Measurements from ENCODE around the gene RAB8B. TPM values are rescaled to one million over a fixed set of nuclear protein-coding genes. Genes with fewer than 3 reads are reported as not detected.

Gene RAB8B
- polyA plus RNA-seq, 1 donor from 2014 or later: 87.1 TPM

DNA sequence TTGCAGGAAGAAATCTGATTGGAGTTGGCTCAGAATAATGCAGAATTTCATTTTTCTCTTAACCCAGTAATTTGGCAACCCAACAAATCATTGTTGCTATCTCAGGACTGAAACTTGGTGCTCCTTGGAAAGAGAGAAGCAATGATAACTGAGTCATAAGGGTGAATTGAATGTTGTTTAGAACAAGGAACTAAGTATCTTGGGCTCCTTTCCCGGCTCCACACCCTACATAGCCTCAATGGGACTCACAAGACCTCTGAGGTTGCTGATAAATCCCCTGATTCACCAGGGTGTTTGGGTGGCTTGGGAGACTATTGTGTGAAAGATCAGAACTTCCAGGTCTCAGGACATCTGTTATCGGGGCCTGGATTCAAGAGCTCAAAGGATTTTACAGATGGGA lies 7.8 kb upstream of the RAB8B start:
- H3F3A ChIP-seq (ENCODE audit: insufficient read depth, low read length, poor library complexity, severe bottlenecking): no peaks in the 10 kb centered on the region
- H3K9ac ChIP-seq (ENCODE audit: low read length): no peak overlapping the region
- no peaks in the 10 kb centered on the region for H3K9me2 ChIP-seq (ENCODE audit: insufficient read depth, low read length)
- H3K27me3 ChIP-seq (ENCODE audit: insufficient read depth, low read depth, low read length): no peaks in the 10 kb centered on the region
- TF ChIP-seq RAD21 (conservative IDR thresholded peaks at IDR 0.05): no peak
- no peak for TF ChIP-seq TAF1 (IDR thresholded peaks at IDR 0.05; ENCODE audit: low read depth)
- no peak for TF ChIP-seq POLR2AphosphoS5 (IDR thresholded peaks at IDR 0.05)
- no peaks in the 10 kb centered on the region for H4K20me1 ChIP-seq (ENCODE audit: insufficient read depth)
- H3K36me3 ChIP-seq (ENCODE audit: insufficient read depth, low read length): no peaks in the 10 kb centered on the region
- H2AFZ ChIP-seq (ENCODE audit: low read depth, low read length): no peak overlapping the region
- no peaks in the 10 kb centered on the region for H3K79me2 ChIP-seq (replicated peaks; ENCODE audit: insufficient read depth, low read length)
- no peak overlapping the region for H3K4me3 ChIP-seq (ENCODE audit: low read length)
- H3K4me2 ChIP-seq (ENCODE audit: low read length): no peak overlapping the region
- H3K9me3 ChIP-seq (ENCODE audit: low read length): no peaks in the 10 kb centered on the region
- no peak overlapping the region for H3K27ac ChIP-seq (ENCODE audit: low read length)

DNA sequence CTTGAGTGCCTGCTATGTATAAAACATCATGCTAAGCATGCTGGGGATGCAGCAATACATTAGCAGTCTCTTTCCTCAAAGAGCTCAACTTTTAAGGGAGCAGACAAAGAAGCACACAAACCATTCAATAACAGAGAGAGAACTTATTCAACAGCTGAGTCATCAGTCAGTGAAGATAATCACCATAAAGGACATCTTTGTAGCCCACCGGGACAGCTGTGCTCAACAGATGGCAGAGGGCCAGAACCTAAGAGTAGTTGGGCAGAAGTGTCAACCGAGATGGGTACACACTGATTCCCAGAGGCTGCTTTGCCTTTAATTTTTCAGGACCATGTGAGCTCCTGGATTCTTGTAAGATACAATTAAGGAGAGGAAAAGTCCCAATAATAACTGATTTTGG lies 4.2 kb upstream of the RAB8B start:
- Histone ChIP-seq H3K79me2 (replicated peaks; ENCODE audit: insufficient read depth, low read length) (peaks cover 7% of the 10 kb centered on the region), H3K4me2 (ENCODE audit: low read length) (no peak overlapping the region), H4K20me1 (ENCODE audit: insufficient read depth) (no peaks in the 10 kb centered on the region), H2AFZ (ENCODE audit: low read depth, low read length) (no peak overlapping the region), H3K9me2 (ENCODE audit: insufficient read depth, low read length) (no peaks in the 10 kb centered on the region), H3K4me3 (ENCODE audit: low read length) (no peak overlapping the region), H3F3A (ENCODE audit: insufficient read depth, low read length, poor library complexity, severe bottlenecking) (peaks cover 3% of the 10 kb centered on the region), H3K27ac (ENCODE audit: low read length) (no peak overlapping the region), H3K36me3 (ENCODE audit: insufficient read depth, low read length) (no peaks in the 10 kb centered on the region), H3K9ac (ENCODE audit: low read length) (no peak overlapping the region), H3K9me3 (ENCODE audit: low read length) (no peaks in the 10 kb centered on the region), H3K27me3 (ENCODE audit: insufficient read depth, low read depth, low read length) (no peaks in the 10 kb centered on the region)
- TF ChIP-seq RAD21 (conservative IDR thresholded peaks at IDR 0.05) (no peak), POLR2AphosphoS5 (IDR thresholded peaks at IDR 0.05) (no peak), EZH2 (IDR thresholded peaks at IDR 0.05; ENCODE audit: borderline replicate concordance, insufficient read depth, low read length, poor library complexity, severe bottlenecking) (no peak), SMC3 (conservative IDR thresholded peaks at IDR 0.05; ENCODE audit: poor library complexity) (no peak), MXI1 (conservative IDR thresholded peaks at IDR 0.05; ENCODE audit: poor library complexity, severe bottlenecking) (no peak), EP300 (conservative IDR thresholded peaks at IDR 0.05; ENCODE audit: poor library complexity, severe bottlenecking) (no peak), TAF1 (IDR thresholded peaks at IDR 0.05; ENCODE audit: low read depth) (no peak)
- TF ChIP-seq, protein P1, sequence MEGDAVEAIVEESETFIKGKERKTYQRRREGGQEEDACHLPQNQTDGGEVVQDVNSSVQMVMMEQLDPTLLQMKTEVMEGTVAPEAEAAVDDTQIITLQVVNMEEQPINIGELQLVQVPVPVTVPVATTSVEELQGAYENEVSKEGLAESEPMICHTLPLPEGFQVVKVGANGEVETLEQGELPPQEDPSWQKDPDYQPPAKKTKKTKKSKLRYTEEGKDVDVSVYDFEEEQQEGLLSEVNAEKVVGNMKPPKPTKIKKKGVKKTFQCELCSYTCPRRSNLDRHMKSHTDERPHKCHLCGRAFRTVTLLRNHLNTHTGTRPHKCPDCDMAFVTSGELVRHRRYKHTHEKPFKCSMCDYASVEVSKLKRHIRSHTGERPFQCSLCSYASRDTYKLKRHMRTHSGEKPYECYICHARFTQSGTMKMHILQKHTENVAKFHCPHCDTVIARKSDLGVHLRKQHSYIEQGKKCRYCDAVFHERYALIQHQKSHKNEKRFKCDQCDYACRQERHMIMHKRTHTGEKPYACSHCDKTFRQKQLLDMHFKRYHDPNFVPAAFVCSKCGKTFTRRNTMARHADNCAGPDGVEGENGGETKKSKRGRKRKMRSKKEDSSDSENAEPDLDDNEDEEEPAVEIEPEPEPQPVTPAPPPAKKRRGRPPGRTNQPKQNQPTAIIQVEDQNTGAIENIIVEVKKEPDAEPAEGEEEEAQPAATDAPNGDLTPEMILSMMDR (IDR thresholded peaks at IDR 0.05; ENCODE audit: poor library complexity, severe bottlenecking): no peak
- TF ChIP-seq, protein P2, sequence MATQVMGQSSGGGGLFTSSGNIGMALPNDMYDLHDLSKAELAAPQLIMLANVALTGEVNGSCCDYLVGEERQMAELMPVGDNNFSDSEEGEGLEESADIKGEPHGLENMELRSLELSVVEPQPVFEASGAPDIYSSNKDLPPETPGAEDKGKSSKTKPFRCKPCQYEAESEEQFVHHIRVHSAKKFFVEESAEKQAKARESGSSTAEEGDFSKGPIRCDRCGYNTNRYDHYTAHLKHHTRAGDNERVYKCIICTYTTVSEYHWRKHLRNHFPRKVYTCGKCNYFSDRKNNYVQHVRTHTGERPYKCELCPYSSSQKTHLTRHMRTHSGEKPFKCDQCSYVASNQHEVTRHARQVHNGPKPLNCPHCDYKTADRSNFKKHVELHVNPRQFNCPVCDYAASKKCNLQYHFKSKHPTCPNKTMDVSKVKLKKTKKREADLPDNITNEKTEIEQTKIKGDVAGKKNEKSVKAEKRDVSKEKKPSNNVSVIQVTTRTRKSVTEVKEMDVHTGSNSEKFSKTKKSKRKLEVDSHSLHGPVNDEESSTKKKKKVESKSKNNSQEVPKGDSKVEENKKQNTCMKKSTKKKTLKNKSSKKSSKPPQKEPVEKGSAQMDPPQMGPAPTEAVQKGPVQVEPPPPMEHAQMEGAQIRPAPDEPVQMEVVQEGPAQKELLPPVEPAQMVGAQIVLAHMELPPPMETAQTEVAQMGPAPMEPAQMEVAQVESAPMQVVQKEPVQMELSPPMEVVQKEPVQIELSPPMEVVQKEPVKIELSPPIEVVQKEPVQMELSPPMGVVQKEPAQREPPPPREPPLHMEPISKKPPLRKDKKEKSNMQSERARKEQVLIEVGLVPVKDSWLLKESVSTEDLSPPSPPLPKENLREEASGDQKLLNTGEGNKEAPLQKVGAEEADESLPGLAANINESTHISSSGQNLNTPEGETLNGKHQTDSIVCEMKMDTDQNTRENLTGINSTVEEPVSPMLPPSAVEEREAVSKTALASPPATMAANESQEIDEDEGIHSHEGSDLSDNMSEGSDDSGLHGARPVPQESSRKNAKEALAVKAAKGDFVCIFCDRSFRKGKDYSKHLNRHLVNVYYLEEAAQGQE (IDR thresholded peaks at IDR 0.05; ENCODE audit: borderline replicate concordance): no peak

DNA sequence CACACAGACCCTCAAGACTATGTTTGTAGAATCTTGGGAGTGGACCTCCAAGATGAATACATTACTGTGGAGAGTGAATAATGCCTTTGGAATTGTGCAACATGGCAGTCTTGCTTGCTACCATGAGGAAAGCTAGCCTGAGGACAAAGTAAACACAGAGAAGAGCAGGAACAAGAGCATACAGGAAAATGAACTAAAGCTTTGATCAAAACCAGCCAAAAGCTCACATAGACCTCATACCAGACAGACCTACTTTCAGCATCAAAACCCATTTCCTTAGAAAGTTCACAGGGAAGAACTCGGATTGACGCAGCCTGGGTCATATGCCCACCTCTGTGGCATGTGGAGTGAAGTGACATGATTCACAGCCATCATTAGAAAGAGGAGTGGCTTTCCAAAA lies 3.3 kb upstream of the RAB8B start:
- Histone ChIP-seq H3K9me2 (ENCODE audit: insufficient read depth, low read length) (no peaks in the 10 kb centered on the region), H3K4me2 (ENCODE audit: low read length) (no peak overlapping the region), H2AFZ (ENCODE audit: low read depth, low read length) (no peak overlapping the region)

More for the DNA sequence above, 3.3 kb upstream of the RAB8B start:
- no peaks in the 10 kb centered on the region for H4K20me1 ChIP-seq (ENCODE audit: insufficient read depth)
- no peaks in the 10 kb centered on the region for H3K27me3 ChIP-seq (ENCODE audit: insufficient read depth, low read depth, low read length)
- no peak overlapping the region for H3K9ac ChIP-seq (ENCODE audit: low read length)
- H3K9me3 ChIP-seq (ENCODE audit: low read length): no peaks in the 10 kb centered on the region
- peaks cover 3% of the 10 kb centered on the region for H3F3A ChIP-seq (ENCODE audit: insufficient read depth, low read length, poor library complexity, severe bottlenecking)
- no peak overlapping the region for H3K27ac ChIP-seq (ENCODE audit: low read length)
- no peaks in the 10 kb centered on the region for H3K36me3 ChIP-seq (ENCODE audit: insufficient read depth, low read length)
- no peak overlapping the region for H3K4me3 ChIP-seq (ENCODE audit: low read length)
- TF ChIP-seq SMC3 (conservative IDR thresholded peaks at IDR 0.05; ENCODE audit: poor library complexity): no peak
- TF ChIP-seq, protein P2 (IDR thresholded peaks at IDR 0.05; ENCODE audit: borderline replicate concordance): no peak
- no peak for TF ChIP-seq MXI1 (conservative IDR thresholded peaks at IDR 0.05; ENCODE audit: poor library complexity, severe bottlenecking)
- TF ChIP-seq RAD21 (conservative IDR thresholded peaks at IDR 0.05): no peak
- no peak for TF ChIP-seq POLR2AphosphoS5 (IDR thresholded peaks at IDR 0.05)
- no peak for TF ChIP-seq EZH2 (IDR thresholded peaks at IDR 0.05; ENCODE audit: borderline replicate concordance, insufficient read depth, low read length, poor library complexity, severe bottlenecking)
- no peak for TF ChIP-seq TAF1 (IDR thresholded peaks at IDR 0.05; ENCODE audit: low read depth)
- TF ChIP-seq EP300 (conservative IDR thresholded peaks at IDR 0.05; ENCODE audit: poor library complexity, severe bottlenecking): no peak
- TF ChIP-seq, protein P1 (IDR thresholded peaks at IDR 0.05; ENCODE audit: poor library complexity, severe bottlenecking): no peak
- H3K79me2 ChIP-seq (replicated peaks; ENCODE audit: insufficient read depth, low read length): peaks cover 16% of the 10 kb centered on the region

Data from neural cell (in vitro differentiated cells).